Activated CD4-positive, alpha-beta T cell treated with anti-CD3 and anti-CD28 coated beads, Interleukin-2, amount 50 U/mL, for 24 hours (primary cell): ENCODE results near the gene TMEM185B.
"Not testable (repeated sequence)": the region's sequence is repeated elsewhere in the genome, so short reads cannot be mapped to it uniquely, and the experiment has no call there.

Experiments
- DNase-seq, 2 donors: peaks; one replicate each; pipeline ENCODE4 v3.0.0-alpha.2; 2020; ENCODE audit warnings: low read depth in 1 of 2, low spot score in 1 of 2

Gene TMEM185B

DNA sequence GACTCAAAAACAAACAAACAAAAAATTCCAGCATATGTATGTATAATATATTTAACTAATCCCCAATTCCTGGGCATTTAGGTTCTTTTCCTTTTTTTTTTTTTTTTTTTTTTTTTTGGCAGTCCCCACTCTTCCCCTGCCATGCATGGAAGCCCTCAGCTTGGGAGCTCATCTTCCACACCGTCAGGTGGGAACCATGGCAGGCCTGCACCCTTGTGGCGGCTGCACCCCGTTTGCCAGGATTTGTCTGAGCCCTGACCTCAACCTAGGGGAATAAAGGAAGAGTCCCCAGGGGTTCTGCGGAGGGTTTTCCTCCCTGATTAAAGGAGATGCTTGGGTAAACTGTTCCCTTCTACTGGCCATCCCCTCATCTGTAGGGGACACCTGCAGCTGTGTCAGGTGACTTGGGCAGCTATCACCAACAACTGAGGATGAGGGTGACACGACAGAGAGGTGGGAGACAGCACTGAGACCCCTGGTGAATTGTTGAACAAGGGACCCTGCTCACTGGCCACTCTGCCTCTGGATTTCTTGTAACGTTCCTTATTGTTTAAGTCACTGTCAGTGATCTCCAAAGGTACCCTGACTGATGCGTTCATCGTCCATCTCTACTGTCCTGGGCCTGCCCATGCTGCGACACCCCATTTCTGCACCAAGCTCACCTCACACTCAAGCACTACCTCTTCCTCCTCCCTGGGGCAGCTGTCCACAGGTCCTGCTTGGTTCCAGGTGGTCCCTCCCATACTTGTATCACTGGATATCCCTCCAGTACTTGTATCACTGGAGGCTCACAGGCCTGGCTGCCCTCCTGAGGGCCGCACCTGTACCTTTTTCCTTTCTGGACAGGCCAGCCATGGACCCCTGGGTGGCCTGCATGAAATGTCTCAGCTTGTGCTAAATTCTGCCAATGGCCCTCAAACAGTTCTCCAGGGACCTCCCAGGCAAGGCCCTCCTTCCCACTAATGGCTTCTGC is 14.5 kb downstream of the TMEM185B start:
- no peak for DNase-seq

DNA sequence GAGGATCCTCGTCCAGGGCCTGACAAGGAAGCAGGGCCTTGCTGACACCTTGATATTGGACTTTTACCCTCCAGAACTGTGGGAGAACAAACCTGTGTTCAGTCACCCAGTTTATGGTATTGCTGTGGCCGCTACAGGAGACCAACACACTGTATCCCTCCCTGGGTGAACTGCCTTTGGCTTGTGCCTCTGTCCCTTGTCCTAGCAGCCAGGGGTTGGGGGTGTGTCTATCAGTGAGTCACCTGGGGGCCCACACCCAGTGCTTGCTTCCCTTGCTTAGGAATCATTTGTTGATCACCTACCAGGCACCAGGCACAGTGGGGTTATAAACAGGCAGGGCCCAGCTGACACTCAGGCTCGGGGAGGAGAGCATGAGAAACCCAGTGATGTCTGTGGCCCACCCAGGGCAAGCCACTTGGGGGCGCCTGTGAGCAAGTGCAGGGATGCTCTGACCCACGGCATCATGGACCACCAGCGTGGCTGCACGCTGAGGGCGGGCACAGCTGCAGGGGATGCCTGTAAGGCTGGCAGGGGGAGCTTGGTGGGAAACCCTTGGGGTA is 17.1 kb downstream of the TMEM185B start:
- DNase-seq, result no peak

DNA sequence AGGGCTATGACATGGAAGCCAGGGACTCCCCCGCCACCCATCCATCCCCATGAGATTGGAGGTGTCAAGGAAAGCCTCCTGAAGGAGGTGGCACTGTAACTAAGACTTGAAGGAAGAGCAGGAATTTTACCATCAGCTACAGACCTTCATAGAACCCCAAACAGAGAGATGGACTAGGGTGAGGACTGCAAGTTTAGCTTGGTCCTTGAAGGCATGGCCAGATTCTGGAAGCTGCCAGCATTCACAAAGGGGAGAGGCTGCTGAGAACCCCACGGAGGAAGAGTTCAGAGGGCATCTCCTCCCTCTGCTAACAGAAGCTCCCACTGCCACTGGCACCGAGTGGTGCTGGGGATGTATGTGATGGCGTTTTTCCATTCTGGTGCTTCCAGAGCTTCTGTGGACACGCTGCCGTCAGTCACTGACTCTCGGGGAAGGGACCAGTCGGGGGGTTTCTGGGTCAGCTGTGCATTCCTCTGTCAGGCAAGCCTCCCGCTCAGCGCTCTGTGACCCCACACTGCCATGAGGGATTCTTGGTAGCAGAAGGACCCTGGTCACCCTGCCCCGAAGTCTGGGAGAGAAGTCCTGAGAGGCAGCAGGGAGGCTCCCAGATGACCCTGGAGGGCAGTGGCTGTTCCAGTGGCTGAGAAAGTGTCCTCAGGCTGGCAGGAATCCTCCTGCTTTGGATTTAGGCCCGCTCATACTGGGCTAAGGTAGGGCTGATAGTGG is 18.1 kb downstream of the TMEM185B start:
- DNase-seq, result no peak

DNA sequence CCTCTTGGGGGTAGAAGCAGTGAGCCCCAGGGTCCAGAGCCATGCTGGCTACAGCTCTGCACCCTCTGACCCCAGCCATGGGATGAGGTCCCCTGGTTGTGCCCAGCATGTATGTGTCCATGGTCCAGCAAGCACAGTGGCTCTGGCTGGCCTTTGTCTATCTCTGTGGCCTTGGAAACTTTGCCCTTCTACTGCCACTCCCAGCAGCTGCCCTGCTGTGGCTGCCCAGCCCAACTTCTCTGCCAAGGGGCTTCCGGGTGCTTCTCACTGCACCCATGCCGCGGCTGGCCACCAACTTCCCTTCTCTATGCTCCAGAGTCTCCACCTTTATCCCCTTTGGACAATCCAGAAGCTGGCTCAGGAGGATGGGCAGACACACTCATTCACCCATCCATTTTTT is 18.8 kb downstream of the TMEM185B start:
- no peak for DNase-seq

DNA sequence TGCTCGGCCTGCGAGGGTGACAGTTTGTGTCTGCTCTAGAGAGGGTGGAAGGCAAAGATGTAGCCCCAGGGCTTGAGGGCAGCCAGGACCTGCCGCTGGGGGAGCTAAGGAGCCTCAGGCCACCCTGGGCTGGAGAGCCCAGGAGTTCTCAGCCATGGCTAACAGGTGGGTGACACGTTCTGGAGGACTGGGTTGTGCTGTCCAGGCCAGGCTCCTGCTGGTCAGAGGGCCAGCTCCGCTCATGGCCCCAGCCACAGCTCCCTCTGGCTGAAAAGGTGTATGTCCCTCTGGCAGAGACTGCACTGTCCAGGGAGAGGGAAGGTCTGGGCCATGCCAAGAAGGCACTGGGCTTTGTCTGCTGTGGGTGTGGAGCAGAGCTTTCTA is 19.2 kb downstream of the TMEM185B start:
- no peak for DNase-seq

DNA sequence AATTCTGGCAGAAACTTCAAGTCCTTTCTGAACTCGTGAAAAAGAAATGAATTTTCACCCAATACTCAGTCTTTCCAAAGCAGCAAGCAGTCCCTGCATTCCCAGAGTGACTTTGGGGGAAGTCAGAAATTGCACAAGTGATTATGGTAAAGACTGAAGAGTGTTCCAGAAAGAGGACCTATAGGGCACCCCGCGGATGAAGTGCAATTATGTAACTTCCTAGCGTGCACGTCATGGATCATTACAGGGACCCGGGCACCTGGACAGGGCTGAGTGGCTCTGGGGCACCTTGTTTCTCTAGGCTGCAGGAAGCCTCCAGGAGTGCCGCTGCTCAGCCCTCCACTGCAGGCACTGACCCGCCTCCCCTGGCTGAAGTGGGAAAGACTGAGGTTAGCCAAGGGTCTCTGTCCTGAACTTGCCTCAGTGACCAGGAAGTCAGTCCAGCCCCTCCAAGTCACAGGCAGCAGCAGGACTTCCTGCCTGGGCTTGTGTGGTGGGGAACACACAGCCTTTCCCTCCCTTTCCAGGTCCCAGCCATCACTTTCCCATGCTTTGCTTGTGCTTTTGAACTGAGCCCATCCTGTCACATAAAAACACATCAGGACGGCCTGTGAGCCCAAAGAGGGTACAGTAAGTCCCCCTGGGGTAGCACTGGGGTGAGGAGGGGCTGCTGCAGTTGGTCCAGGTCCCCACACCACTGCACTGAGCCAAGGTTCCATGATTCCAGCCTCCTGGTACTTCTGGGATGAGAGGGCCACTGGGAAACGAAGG is 19.8 kb downstream of the TMEM185B start:
- no peak for DNase-seq

DNA sequence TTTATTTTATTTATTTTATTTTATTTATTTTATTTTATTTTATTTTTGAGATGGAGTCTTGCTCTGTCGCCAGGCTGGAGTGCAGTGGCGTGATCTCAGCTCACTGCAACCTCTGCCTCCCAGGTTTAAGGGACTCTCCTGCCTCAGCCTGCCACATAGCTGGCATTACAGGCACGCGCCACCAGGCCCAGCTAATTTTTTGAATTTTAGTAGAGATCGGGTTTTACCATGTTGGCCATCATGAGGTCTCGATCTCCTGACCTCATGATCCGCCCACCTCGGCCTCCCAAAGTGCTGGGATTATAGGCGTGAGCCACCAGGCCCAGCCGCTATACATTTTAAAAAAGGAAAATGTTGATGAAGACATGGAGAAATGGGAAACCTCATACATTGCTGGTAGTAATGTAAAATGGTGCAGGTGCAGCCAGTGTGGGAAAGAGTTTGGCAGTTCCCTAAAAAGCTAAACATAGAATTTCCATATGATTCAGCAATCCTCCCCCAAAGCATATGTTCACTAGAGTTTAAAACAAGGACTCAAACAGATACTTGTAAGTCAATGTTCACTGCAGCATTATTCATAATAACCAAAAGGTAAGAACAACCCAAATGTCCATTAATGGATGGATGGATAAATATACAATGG is 23.3 kb downstream of the TMEM185B start:
- DNase-seq, result not testable (repeated sequence)

DNA sequence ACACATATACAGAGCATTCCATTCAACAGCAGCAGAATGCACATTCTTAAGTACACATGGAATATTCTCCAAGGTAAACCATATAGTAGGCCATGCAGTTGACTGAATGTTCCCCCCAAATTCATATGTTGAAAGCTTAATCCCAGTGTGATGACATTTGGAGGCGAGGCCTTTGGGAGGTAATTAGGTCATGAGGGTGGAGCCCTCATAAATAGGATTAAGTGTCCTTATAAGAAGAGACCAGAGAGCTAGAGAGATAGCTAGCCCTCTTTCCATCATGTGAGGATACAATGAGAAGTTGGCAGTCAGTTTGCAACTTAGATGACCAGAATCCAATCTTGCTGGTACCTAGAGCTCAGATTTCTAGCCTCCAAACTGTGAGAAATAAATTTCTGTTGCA is 27.6 kb downstream of the TMEM185B start:
- no peak for DNase-seq

DNA sequence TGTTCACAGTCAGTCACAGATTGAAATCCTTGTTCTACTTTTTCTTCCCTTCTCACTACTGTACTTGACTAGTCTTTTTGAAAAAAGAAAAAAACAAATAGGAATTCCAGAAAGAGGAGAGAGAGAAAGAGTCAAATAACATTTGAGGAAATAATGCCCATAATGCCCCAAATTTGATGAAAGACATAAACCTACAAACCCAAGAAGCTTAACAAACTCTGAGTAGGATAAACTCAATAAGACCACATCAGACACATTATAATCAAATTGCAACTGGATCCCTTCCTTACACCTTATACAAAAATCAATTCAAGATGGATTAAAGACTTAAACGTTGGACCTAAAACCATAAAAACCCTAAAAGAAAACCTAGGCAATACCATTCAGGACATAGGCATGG is 30.9 kb downstream of the TMEM185B start:
- DNase-seq, result no peak

DNA sequence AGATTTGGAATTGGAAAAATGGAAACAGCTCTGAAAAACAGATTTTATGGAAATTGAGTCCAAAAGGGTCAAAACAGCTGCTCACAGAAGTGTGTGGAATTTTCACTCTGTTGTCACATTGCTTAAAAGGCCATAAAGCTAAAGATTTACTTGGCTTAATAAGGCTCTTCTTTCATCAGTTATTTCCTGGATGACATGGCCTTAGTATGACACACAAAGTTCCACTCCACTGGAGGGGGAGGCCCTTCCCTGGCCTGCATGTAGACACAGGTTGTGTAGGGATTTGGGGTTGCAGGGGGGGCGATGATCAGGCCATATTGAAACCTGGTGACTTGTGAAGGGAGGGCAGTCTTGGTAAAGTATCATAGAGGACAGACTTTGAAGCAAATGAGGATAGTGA is 34.0 kb downstream of the TMEM185B start:
- no peak for DNase-seq

DNA sequence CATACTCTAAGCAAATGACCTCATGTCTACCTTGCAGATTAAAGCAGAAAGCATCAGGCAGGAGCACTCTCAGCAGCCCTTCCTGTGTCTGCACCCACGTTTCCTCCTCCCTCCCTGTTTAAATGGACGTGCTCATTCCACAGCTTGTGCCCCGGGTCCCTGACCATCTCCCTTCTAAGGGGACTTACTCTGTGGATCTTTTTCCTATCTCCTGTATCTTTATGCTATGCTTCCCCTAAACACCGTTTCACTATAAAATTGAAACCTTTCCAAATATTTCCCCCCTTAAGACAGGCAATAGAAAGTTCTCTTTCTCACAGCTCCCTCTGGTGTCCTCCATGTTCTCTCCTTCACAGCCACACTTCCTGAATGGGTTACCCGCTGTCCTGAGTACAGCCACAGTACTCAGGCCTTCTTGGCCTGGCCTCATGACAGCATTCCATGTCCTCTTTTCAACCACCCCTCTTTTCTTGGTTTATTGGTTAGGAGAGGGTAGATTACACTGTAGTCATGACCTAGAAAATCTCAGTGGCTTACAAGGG is 41.1 kb downstream of the TMEM185B start:
- no peak for DNase-seq

DNA sequence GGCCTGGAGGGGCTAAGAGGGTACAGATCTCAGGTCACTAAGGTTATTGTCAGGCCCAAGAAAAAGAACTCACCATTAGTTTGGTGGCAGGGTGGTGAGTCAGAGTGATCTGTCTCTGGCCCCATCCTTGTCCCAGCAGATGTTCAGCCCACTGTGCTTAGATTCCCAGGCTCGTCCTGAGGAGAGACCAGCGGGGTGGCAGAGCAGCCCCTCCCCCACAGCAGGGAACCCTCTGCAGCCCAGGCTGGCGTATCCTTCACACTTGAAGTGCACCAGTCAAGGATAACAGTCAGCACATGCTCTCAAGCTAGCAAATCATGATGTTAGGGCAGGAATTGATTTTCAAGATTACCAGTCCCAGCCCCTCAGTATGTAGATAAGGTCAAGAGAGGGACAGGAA is 43.1 kb downstream of the TMEM185B start:
- no peak for DNase-seq

DNA sequence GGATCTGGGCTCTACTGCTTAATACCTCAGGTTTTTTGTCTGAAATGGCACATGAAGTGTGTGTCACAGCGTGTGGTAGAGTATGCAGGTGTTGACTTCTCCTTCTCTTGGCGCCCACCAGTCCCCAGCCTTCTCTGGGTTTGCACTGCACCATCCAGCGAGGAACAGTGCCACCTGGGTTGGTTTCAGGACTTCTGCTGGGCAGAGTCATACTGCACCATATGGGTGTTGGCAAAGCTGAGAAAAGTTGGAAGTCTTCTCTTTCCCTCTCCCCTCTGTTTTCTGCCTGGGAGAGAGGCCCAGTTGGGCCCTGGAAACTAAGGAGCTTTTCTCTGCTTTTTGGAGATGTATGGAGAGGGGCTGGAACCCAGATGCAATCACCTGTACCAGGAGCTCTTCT is 43.8 kb downstream of the TMEM185B start:
- no peak for DNase-seq

DNA sequence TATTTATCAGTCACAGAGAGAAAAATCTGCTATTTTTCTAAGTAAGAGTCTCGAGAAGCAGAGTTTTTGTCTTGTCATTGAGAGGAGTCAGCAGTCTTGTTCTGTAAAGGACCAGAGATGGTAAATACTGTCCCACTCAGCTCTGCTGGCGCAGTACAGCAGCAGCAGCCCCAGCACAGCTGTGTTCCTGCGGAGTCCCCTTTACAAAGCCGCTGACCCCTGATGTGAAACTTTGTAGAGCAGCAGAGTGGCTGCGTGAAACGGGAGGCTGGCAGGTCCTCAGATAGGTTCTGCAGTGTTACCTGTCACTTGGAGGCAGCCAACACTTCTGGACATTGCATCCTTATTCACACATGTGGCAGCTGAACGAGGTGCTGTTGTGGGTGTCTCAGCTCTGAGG is 45.2 kb downstream of the TMEM185B start:
- no peak for DNase-seq

DNA sequence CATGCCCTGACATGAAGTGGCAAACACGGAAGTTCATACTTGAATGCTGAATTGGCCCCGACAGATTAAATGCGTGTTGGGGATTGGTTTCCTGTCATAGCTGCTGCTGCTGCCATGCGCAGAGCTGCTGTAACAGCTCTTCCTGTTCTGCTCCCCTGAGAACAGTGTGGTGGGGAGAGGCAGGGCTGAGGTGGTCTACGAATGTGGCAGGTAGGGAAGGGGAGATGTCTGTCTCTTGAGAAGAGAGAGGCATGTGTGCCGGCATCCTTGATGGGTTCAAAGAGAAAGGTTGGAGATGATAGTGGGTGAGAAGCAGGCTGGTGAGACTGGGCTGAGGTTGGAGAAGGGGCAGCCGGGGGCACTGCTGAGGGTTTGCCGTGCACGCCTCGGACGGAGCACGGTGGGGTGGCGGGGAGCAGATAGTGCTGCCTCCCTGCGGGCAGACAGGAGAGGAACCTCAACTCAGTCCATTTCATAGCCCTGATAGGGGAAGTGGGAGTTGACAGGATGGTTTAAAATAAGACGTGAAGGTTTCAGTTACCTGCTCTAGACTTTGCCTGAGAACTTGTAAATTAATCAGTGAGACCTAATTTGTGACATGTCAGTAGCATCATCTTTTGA is 46.1 kb downstream of the TMEM185B start:
- peak; percentile 58 to 74 for DNase-seq

DNA sequence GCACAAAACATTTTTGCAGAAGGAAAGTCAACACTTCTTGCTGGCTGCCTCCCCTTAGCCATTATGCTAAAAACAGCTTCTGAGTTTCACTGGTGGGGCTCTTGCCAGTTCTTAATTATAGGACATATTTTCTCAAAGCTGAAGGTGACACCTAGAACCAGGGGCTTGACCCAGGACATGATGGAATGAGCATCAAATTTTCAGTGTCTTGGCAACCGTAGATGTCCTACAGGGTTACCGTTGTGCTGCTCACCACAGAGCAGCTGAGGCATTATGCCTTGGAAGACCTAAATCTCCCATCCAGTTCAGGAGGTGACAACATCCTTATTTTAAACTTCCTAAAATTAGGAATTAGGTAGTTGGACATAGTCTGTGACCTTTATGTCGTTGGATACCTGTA is 46.7 kb downstream of the TMEM185B start:
- DNase-seq, result no peak

DNA sequence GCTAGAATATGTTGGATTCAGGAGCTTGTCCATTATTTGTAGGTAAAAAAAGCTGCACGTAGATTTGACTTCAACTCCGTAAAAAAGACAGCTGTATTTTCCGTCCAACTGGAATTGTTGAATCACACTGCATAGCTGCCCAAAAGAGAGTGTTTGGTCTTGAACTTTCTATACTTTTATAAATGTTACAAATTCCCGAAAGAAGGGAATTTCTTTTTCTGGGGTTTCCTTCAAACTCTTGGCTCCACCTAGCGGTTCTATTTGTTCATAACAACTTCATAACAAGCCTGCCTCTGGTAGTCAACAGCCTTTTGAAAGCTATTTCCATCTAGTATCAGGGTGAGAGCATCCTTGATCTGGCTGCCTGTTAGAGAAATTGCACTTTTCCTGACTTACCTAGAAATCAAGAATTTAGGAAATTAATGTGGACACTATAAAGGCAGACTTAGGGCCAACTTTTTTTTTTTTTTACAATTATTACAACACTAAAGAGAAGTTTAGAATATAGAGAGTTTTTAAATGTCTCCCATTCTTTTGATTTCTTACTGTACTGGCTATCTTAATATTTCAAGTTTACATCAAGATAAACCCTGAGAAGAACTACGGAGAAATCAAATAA is 48.1 kb downstream of the TMEM185B start:
- peak in 1 of 2 donors; percentile 41 for DNase-seq
